Breast epithelium (tissue), 4 donors: ENCODE results near the gene OGFOD3. TPM values are rescaled to one million over a fixed set of nuclear protein-coding genes. Genes with fewer than 3 reads are reported as not detected.
A peak's percentile ranks its signal among the peaks of the same experiment; 100 is the strongest.

Source experiments
- DNase-seq, 2 donors: peaks; one replicate each; pipeline ENCODE4 v3.0.0-alpha.2; 2019; ENCODE audit warnings: low spot score in 2 of 2
- H3K27ac ChIP-seq, 2 donors: fragments of 200-600 bp; sonication (generic) in 1 of 2; one replicate each; pipeline ENCODE4 v1.5.1; 2016 to 2019; ENCODE audit warnings: mild to moderate bottlenecking in 1 of 2
- H3K27me3 ChIP-seq, 2 donors: fragments of 200-600 bp; sonication (generic) in 1 of 2; one replicate each; pipeline versions ENCODE4 v1.5.1 to v1.6.0; 2017 to 2019; ENCODE audit warnings: control low read depth in 1 of 2, mild to moderate bottlenecking in 1 of 2
- H3K36me3 ChIP-seq: fragments of 200-600 bp; one replicate; pipeline ENCODE4 v1.5.1; 2019
- H3K4me1 ChIP-seq, 2 donors: fragments of 200-600 bp; sonication (generic); one replicate each; pipeline ENCODE4 v1.5.1; 2016 to 2019; ENCODE audit warnings: control low read depth in 1 of 2
- H3K4me3 ChIP-seq, 3 donors: fragments of 200-600 bp; sonication (generic); 1 replicate in 2 of 3; 2 replicates in 1 of 3; pipeline ENCODE4 v1.5.1; 2016 to 2019; ENCODE audit warnings: mild to moderate bottlenecking in 3 of 3, moderate library complexity in 2 of 3
- H3K9me3 ChIP-seq, 2 donors: fragments of 200-600 bp; sonication (generic) in 1 of 2; one replicate each; pipeline ENCODE4 v1.5.1; 2016 to 2019; ENCODE audit warnings: control low read depth in 1 of 2
- CTCF ChIP-seq, 3 donors: fragments of 450-650 bp; IDR thresholded peaks; one replicate each; pipeline ENCODE4 v1.5.1; 2016 to 2017; ENCODE audit warnings: antibody characterized with exemption in 3 of 3, mild to moderate bottlenecking in 3 of 3, moderate library complexity in 3 of 3
- POLR2A ChIP-seq: fragments of 450-650 bp; IDR thresholded peaks from one replicate; pipeline ENCODE4 v1.6.1; 2016; ENCODE audit warnings: antibody characterized with exemption, mild to moderate bottlenecking, moderate library complexity
- POLR2AphosphoS5 ChIP-seq, 3 donors: sonication (generic); formaldehyde crosslinking; IDR thresholded peaks; one replicate each; pipeline ENCODE4 v1.6.1; 2017; ENCODE audit warnings: antibody characterized with exemption in 3 of 3
- intact Hi-C: fragments of 100-400 bp; cut with DNase I; formaldehyde crosslinking; loops from one replicate; pipeline ENCODE4 v1.15.1; 2023; ENCODE audit warnings: low total_unique reads
- total RNA-seq, 3 donors: library from RNA; depleted of rRNA; stranded (reverse); fragments of >200 nt; gene quantifications; one replicate each; pipeline ENCODE4 v1.1.0, GENCODE V29; 2016

OGFOD3 gene
- total RNA-seq, 3 donors from 2014 or later = 26.3 to 32.8 (median 28.5) TPM

- Histone ChIP-seq H3K4me3 (peak overlapping the region in 1 of 3 donors; percentile 30), H3K27me3 (no peaks in the 10 kb centered on the region), H3K4me1 (peaks cover 14 to 25% of the 10 kb centered on the region in 2 donors), H3K9me3 (no peaks in the 10 kb centered on the region), H3K36me3 (no peaks in the 10 kb centered on the region), H3K27ac (peak overlapping the region; percentile 70 to 78)
- no peak for DNase-seq
- intact Hi-C loops = no loop called here
- no peak for TF ChIP-seq CTCF (IDR thresholded peaks at IDR 0.05)
- TF ChIP-seq POLR2AphosphoS5 (IDR thresholded peaks at IDR 0.05) = no peak
- TF ChIP-seq POLR2A = no peak
These were observed 27.2 kb upstream of the OGFOD3 start for GRCh38 chr17:82445542-82445941.

- Histone ChIP-seq H3K9me3 (no peaks in the 10 kb centered on the region), H3K4me1 (peaks cover 14 to 25% of the 10 kb centered on the region in 2 donors), H3K27me3 (no peaks in the 10 kb centered on the region), H3K27ac (peak overlapping the region; percentile 70 to 78), H3K36me3 (no peaks in the 10 kb centered on the region), H3K4me3 (peak overlapping the region in 1 of 3 donors; percentile 30)
- TF ChIP-seq POLR2A (no peak), CTCF (IDR thresholded peaks at IDR 0.05) (no peak)
- peak in 1 of 2 donors; percentile 50 for DNase-seq
- intact Hi-C loops = no loop called here
These were observed 26.6 kb upstream of the OGFOD3 start for GRCh38 chr17:82444941-82445521.

- H3K36me3 ChIP-seq = no peaks in the 10 kb centered on the region
- H3K4me1 ChIP-seq = peaks cover 8 to 19% of the 10 kb centered on the region in 2 donors
- H3K4me3 ChIP-seq = peak overlapping the region in 1 of 3 donors; percentile 0
- no peak for TF ChIP-seq CTCF (IDR thresholded peaks at IDR 0.05)
- TF ChIP-seq POLR2AphosphoS5 (IDR thresholded peaks at IDR 0.05) = no peak
- no peak for TF ChIP-seq POLR2A
- no peak for DNase-seq
- H3K27me3 ChIP-seq = no peaks in the 10 kb centered on the region
- H3K9me3 ChIP-seq = no peaks in the 10 kb centered on the region
- peak overlapping the region; percentile 70 to 78 for H3K27ac ChIP-seq
- intact Hi-C loops = no loop called here
These were observed 26.0 kb upstream of the OGFOD3 start for GRCh38 chr17:82444284-82444893.

DNA sequence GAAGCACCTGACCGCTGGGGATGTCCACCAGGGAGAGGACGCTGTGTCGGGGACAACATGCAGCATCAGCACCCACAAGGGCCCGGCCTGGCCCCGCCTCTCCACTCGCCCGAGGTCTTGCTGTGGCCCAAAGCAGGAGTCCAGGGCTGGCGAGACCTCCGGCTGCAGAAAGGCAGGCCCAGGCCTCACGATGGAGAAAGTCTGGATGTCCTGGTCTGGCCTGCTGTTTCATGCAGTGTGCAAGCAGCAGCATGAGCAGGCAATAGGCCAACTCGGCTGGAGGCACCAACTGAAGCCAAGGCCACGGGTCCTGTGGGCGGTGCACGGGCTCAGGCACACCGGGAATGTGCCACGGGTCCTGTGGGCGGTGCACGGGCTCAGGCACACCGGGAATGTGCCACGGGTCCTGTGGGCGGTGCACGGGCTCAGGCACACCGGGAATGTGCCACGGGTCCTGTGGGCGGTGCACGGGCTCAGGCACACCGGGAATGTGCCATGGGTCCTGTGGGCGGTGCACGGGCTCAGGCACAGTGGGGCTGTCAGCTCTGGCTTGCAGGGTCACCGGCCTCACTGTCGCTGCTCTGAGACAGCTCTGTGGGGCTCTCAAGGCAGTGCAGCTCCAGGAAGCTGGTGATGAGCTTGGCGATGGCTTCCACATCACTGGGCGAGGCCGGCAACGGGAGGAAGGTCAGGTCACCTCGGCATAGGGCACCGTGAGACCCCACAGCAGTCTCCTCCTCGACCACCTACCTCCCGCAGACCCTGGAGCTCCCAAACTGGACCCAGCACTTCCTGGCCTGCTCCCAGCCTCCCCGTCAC, 25.3 kb upstream of the OGFOD3 start:
- H3K9me3 ChIP-seq = no peaks in the 10 kb centered on the region
- H3K27ac ChIP-seq = no peak overlapping the region
- H3K27me3 ChIP-seq = no peaks in the 10 kb centered on the region
- peaks cover 6 to 18% of the 10 kb centered on the region in 2 donors for H3K4me1 ChIP-seq
- no peaks in the 10 kb centered on the region for H3K36me3 ChIP-seq
- DNase-seq = peak in 1 of 2 donors; percentile 48
- intact Hi-C loops = no loop called here
- H3K4me3 ChIP-seq = no peak overlapping the region
- TF ChIP-seq POLR2AphosphoS5 (IDR thresholded peaks at IDR 0.05) = no peak
- no peak for TF ChIP-seq CTCF (IDR thresholded peaks at IDR 0.05)
- TF ChIP-seq POLR2A = no peak
